Measurements from ENCODE around the gene CLTCL1. TPM values are rescaled to one million over a fixed set of nuclear protein-coding genes. Genes with fewer than 3 reads are reported as not detected.

The CLTCL1 gene
- total RNA-seq, 2 donors from 2014 or later: 12.1 to 26.2 TPM

DNA sequence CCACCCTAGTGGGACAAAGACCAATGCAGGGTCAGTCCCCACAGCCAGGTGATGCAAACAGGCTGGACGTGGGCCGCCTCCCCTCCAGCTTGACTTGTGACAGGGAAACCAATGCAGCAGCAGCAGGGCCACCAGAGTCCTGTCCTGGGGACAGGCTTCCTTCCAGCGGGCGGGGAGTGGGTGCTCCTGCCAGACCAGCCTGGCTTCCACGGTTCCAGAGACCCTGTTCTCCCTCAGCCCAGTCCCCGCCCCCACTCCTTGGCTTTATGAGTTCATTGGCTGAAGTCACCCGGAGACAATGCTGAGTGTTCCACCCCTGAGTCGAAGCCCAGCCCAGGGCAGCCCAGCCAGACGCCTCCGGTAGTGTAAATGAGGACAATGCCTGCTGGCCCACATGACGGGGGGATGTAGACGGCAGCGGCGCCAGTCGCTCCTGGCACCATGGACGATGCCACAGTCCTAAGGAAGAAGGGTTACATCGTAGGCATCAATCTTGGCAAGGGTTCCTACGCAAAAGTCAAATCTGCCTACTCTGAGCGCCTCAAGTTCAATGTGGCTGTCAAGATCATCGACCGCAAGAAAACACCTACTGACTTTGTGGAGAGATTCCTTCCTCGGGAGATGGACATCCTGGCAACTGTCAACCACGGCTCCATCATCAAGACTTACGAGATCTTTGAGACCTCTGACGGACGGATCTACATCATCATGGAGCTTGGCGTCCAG lies 160.4 kb downstream of the CLTCL1 start, which contains the start of gene TSSK2:
TSS of gene TSSK2 (plus strand) at position 350 of the 726 bp plus-strand sequence. CDS start at position 442, 92 bp downstream.
- intact Hi-C loops (cut with DNase I): no loop called here
- Histone ChIP-seq H3K9me3 (no peaks in the 10 kb centered on the region), H3K4me1 (replicated peaks) (no peaks in the 10 kb centered on the region), H3K36me3 (peaks cover 0 to 24% of the 10 kb centered on the region in 2 donors), H3K27me3 (replicated peaks; ENCODE audit: insufficient read depth) (no peaks in the 10 kb centered on the region), H3K27ac (peak within 1 kb of the TSS in 1 of 2 donors; percentile 5), H3K4me3 (no peak within 1 kb of the TSS)
- no peak for DNase-seq (ENCODE audit: low spot score)
- 81% methylated on average over 27 of the region's 27 CpGs for WGBS
- no peak for TF ChIP-seq POLR2AphosphoS5 (IDR thresholded peaks at IDR 0.05)
- TF ChIP-seq, protein P1, sequence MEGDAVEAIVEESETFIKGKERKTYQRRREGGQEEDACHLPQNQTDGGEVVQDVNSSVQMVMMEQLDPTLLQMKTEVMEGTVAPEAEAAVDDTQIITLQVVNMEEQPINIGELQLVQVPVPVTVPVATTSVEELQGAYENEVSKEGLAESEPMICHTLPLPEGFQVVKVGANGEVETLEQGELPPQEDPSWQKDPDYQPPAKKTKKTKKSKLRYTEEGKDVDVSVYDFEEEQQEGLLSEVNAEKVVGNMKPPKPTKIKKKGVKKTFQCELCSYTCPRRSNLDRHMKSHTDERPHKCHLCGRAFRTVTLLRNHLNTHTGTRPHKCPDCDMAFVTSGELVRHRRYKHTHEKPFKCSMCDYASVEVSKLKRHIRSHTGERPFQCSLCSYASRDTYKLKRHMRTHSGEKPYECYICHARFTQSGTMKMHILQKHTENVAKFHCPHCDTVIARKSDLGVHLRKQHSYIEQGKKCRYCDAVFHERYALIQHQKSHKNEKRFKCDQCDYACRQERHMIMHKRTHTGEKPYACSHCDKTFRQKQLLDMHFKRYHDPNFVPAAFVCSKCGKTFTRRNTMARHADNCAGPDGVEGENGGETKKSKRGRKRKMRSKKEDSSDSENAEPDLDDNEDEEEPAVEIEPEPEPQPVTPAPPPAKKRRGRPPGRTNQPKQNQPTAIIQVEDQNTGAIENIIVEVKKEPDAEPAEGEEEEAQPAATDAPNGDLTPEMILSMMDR (IDR thresholded peaks at IDR 0.05): no peak
- TF ChIP-seq POLR2A (IDR thresholded peaks at IDR 0.05): no peak

DNA sequence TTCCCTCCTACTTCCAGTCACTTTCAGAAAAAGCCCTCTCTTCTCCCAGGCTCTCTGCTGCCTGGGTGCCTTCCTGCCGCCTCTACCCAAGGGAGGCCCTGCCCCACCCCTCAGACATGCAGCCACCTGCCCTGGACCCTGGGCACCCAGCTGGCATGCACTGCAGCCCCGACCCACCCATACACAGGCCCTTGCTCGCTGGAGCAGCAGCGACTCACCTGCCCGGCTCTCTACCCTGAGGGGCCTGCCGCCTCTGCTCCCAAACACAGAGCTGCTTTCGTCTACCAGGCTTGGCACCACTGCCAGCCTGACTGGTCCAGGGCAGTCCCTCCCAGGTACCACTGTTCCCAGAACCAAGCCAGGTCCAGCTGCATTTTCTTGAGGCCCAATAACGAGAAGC lies 161.6 kb downstream of the CLTCL1 start:
- peak overlapping the region in 1 of 2 donors; percentile 5 for H3K27ac ChIP-seq
- no peaks in the 10 kb centered on the region for H3K27me3 ChIP-seq (replicated peaks; ENCODE audit: insufficient read depth)
- no peaks in the 10 kb centered on the region for H3K4me1 ChIP-seq (replicated peaks)
- H3K4me3 ChIP-seq: no peak overlapping the region
- H3K36me3 ChIP-seq: peaks cover 0 to 18% of the 10 kb centered on the region in 2 donors
- intact Hi-C loops (cut with DNase I): no loop called here
- WGBS: 44% methylated on average over 8 of the region's 8 CpGs
- peak; percentile 19 for TF ChIP-seq POLR2A (IDR thresholded peaks at IDR 0.05)
- TF ChIP-seq POLR2AphosphoS5 (IDR thresholded peaks at IDR 0.05): peak; percentile 41
- TF ChIP-seq, protein P1 (IDR thresholded peaks at IDR 0.05): no peak
- DNase-seq (ENCODE audit: low spot score): peak; percentile 67
- no peaks in the 10 kb centered on the region for H3K9me3 ChIP-seq

Small RNA genes within 50 kb of the gene (small RNA-seq; reads per million reads assigned to genes)
- gene AC000081.1 (0 reads per million in 2 donors), gene RF00398 (0 reads per million in 2 donors)

Other genes with a start within 250 kb of the CLTCL1 start
- gene DGCR2, start 169.3 kb downstream of the CLTCL1 start, total RNA-seq: 100 to 1,000 TPM in 1 of 2 donors, 10 to 100 TPM in 1; 94.3 to 107 TPM
- 1 to 10 TPM in 1 of 2 donors, not detected in 1; 8.0 TPM for gene TSSK2, start 160.4 kb downstream of the CLTCL1 start, total RNA-seq
- 10 to 100 TPM; 19.4 to 21.2 TPM for gene ESS2, start 147.1 kb downstream of the CLTCL1 start, total RNA-seq
- gene GSC2, start 141.4 kb downstream of the CLTCL1 start, total RNA-seq: 10 to 100 TPM in 1 of 2 donors, not detected in 1; 11.9 TPM
- 100 to 1,000 TPM in 1 of 2 donors, 10 to 100 TPM in 1; 79.1 to 113 TPM for gene SLC25A1, start 113.0 kb downstream of the CLTCL1 start, total RNA-seq
- gene HIRA, start 140.0 kb upstream of the CLTCL1 start, total RNA-seq: 10 to 100 TPM; 15.3 to 21.8 TPM
- gene MRPL40, start 140.8 kb upstream of the CLTCL1 start, total RNA-seq: 10 to 100 TPM; 28.6 to 54.3 TPM
- gene C22orf39, start 156.0 kb upstream of the CLTCL1 start, total RNA-seq: 10 to 100 TPM; 57.4 to 85.8 TPM
- gene UFD1, start 187.5 kb upstream of the CLTCL1 start, total RNA-seq: 10 to 100 TPM; 29.9 to 38.2 TPM
- 10 to 100 TPM in 1 of 2 donors, 1 to 10 TPM in 1; 2.0 to 11.5 TPM for gene CDC45, start 188.2 kb upstream of the CLTCL1 start, total RNA-seq
- 10 to 100 TPM; 31.9 to 46.9 TPM for gene CLDN5, start 232.7 kb upstream of the CLTCL1 start, total RNA-seq

Measured in prostate gland (tissue), 2 donors.